HG03045 (cell line): ENCODE data around the gene SIDT2.
A peak's percentile ranks its signal among the peaks of the same experiment; 100 is the strongest.

Experiments
- ATAC-seq: cut with Tn5 transposase; IDR thresholded peaks from one replicate; pipeline ENCODE4 v1.9.1; 2021; ENCODE audit warnings: mild to moderate bottlenecking, moderate library complexity; ENCODE audit not compliant: unreplicated experiment

SIDT2 gene

DNA sequence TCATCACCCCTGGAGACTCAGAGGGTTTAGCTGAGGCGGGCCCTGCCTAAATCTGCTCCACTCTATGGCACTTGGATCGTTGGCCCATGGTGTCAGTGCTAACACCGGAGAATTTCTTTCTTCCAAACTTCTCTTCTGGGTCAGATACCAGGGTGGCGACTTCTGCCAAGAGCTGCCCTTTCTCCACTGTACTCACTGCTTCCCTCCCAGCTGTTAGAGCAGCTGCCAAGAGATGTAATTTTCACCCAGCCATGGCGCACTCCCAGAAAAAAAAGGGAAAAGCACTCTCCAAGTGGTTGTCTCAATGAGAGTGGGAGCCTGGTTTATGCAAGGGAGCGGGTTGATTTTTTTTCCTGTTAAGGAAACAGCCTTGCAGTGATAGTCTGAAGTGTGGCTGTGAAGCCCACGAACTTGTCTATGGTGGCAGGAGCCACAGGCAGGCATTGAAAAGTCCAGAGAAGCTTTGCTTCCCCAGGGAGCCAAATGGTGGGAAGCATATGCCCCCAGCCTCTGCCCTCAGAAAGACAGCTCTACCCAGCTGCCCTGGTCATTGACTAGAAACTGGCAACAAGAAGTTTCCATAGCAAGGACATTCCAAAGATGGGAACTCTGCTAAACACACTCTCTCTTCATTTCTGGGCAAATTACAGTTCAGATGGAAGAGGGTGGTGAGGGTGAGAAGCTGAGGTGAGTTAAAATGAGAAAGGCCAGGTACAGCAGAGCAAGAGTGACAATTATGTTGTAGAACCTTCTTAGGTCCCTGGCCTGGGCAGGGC lies 42.6 kb downstream of the SIDT2 start:
- ATAC-seq, result no peak

DNA sequence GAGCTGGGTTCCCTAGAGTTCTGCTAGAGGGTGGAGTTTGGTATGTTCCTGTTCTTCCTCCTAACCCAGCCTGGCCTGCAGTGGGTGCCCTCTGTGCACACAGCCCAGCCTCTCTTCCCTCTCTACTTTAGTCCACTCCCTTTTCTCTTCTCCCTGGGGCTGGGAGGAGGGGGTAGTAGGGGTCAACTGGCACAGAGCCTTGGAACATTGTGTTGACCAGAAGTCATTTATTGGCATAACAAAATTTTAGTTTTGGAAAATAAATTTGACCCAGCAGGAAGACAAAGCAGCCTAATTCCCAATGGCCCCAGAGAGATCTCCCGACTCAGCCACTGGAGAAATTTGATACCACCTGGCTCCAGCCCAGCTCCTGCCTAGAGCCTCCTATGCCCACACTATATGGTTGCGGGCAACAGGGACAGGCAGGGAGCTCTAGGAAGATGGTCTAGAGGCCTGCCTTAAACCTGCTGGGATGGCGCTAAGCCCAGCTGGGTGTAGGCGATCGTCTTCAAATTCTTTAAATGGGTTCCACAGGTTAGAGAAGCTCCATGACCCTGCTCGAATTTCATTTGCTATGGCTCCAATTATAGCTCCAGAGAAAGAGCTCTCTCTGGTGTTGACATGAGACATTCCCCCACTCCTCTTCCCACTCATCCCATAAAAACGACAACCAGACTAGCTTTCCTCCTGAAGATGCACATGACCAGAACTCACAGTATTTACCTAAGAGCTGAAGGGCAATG lies 43.4 kb downstream of the SIDT2 start:
- ATAC-seq, result no peak

DNA sequence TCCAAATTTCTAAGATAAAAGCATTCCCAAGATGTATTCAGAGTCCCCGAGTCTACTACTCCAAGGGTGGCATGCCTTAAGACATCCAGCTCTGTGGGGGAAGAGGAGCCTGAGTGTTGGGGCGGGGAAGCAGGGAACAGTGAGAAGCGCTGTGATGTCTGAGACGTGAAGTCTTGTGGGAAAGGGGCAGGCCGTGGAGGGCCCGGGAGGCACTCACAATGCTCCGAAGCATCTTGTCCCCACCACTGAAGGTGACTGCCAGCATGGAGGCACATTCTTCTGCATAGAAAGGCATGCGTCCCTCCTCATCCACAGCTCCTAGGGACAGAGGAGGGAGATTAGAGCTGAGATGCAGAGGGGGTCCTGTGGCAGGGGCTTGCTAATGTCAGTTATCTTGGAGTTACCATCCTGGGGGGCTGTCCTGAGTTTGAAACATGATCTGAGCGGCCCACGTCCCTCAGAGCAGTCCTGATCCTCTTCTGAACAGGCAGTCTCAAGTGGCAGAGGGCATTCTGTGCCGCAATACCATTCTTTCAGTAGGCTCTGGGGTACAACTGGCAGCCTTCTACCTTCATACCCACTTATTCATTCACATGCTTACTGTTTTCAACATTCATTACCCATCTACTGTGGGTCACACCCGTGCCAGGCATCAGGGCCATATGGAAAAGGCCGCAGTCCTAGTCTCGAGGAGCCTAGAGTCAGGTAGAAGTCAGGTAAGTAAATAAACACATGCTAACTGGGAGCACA lies 44.6 kb downstream of the SIDT2 start:
- ATAC-seq, result no peak

DNA sequence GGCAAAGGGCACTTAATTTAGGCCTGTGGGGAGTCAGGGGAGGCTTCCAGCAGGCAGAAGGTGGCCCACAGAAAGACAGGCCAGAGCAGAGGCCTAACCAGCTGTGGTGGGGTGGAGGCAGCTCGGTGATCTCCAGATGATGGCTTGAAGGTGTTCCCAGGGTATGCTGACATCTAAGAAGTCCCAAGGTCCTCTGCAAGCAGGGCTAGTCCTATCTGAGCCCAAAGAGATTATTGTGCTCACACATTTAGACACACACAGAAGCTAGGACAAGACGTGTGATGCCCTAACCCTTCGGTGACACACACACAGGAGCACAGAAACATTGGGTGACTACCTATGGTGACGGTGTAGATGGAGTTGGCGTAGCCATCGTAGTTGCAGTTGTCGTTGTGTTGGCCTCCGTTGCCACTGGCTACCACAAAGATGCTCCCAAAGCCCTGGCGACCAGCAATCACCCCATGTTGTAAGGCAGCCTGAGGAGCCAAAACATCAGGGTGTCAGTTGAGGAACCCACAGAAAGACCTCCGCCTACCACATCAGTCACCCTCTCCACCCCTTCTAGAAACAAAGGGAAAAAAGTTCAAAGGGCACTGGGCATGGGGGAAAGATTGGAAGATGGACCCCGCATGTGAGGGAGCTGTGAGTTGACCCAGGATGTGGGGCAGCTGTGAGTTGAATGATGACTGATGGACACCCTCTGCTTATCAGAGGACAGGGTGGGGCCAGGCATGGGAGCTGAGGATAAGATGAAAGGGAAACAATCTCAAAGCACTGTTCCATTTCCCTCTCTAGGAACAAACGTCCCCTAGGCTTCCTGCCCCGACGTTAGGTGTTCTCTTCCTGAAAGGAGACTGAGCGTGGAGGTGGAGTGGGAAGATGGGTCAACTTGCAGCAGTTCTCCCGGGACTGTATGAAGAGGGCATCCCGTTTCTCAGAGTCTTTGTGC lies 45.5 kb downstream of the SIDT2 start:
- ATAC-seq, result no peak

DNA sequence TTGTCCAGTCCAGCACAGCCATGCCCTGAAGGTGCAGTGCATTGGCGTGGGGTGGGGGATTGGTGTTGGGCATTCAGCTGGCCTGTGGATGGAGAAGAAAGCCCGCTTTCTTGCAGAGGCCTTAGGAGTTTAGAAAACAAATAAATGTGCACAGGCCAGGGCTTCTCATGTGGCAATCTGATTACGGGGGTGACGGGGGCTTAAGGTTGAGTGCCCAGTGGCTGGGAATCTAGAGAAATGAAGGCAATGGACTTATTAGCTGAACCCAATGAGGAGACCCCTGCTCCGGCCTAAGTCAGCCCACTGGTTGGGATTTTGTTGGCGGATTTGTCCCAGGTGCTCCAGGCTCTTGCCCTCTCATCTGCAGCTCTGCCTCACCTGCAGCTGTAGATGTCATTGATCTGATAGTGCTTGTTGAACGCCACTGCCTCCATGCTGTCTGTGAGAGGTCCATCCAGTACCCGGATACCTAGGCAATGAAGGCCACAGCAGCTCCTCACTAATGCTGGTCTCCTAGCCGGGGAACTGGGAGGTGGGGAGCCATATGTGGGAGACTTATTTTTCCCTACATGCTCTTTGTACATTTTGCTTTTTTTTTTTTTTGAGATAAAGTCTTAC lies 47.1 kb downstream of the SIDT2 start:
- no peak for ATAC-seq

DNA sequence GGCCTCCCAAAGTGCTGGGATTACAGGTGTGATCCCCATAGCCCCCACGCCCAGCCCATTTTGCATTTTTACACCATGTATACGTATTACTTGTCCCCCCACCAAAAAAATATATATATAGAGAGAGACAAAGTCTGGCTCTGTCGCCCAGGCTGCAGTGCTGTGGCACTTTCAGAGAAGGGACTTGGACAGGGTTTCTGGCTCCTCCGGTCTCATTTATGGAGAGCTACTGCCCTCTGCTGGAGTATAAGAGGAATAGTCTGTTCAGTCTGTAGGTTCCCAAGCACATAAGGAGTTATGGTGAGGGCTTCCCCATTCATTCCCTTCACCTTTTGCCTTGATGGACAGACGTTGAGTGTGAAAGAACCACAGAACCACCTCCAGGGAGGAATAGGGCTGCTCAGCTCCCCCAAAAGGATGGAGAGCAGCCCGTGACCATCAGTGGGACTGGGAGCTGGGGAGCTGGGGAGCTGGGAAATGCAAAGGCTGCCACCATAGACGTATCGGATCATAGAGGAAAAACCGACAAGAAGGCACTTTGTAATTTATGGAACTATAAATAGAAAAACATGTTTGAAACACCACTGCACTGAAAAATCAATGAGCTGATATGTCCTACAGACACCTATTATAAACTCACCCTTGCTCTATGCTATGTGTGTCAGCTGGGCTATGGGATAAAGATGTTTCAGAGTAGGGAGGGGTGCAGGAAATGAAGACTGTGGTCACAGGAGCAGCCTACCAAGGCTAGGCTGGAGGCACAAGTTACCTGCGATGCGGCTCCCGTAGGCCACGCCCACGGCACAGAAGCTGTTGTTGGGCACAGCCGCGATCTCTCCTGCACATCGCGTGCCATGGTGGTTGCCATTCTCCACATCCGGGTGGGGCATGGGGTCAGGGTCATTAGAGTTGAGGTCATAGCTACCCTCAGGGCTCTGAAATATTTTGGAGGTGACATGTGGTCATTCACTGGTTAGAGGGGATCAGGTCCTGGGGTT lies 48.1 kb downstream of the SIDT2 start:
- ATAC-seq, result peak; percentile 57

DNA sequence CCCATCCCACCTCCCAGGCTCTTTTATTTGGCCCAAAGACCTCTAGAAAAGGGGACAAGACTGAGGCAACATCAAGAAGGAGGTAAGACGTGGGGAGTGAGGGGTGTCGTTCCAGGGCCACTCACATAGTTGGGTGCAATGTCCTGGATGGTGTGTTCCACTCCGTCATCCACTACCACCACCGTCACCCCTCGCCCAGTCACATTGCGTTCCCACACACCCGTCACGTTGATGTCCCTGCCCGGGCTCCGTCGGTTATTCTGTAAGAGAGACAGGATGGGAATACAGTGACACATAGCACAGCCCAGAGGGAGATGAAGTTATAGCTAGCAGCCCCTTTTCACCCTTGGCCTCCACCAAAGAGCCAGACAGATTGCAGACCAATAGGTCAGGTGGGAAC lies 49.5 kb downstream of the SIDT2 start:
- ATAC-seq, result no peak

DNA sequence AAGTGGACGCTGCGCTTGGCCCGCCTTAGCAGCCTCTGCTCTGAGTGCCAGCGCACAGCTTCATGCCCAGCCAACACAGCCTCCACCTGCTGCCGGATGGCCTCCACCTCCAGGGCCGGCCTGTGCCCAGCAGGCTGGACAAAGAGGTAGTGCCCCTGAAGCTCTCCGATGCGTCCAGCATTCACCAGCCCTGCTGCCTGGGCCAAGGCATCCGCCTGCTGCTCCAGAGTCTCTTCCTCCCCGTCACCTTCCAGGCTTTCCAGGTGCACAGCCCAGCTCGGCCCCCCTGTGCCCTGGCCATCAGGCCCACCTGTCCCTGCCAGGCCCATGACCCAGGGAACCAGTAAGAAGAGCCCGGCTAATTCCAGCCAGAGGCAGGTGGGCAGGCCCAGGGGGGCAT lies 50.9 kb downstream of the SIDT2 start:
- ATAC-seq, result no peak

DNA sequence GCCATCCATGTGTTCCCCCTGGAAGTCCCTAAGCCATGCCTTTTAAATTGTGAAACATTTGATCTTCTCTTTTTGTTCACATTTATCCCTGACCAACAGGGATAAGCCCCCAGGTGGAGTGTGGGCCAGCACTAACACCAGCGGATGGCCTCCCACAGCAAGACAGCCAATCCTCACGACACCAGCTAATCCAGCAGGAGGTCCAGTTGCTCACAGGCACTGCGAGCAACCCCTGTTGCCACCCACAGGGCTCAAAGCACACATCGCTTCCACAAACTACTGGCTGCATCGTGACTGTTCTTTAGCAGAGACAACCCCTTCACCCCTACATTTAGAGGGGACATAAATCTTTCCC lies 51.4 kb downstream of the SIDT2 start:
- no peak for ATAC-seq

DNA sequence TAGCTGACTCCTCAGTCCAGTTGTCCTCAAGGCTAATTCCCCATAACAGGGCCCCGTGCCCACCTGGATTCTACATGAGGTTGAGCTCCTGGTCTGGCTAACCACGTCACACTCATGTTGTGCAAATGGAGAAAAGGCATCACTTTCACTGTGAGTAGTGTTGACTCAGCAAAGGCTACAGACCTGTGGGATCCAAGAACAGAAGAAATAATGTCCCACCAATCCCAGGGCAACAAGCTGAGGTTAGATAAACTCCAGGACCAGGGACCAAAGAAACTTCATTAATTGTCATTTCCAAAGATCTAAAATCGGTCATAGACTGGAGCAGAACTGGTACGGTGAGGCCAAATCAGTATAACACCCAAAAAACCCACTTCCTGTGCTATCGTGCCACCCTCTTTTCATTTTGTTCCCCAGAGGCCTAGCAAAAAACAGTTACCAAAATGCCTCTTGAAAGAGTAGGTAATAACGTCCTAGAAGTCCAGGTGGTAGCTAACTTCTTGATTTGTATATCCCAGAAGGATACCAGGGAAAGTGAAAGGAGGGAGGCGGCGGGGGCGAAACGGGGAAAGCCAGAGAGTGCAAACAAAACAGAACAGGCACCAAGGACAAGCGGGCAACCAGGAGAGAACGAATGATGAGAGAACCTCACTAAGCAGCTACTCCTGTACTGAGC lies 51.9 kb downstream of the SIDT2 start:
- no peak for ATAC-seq

DNA sequence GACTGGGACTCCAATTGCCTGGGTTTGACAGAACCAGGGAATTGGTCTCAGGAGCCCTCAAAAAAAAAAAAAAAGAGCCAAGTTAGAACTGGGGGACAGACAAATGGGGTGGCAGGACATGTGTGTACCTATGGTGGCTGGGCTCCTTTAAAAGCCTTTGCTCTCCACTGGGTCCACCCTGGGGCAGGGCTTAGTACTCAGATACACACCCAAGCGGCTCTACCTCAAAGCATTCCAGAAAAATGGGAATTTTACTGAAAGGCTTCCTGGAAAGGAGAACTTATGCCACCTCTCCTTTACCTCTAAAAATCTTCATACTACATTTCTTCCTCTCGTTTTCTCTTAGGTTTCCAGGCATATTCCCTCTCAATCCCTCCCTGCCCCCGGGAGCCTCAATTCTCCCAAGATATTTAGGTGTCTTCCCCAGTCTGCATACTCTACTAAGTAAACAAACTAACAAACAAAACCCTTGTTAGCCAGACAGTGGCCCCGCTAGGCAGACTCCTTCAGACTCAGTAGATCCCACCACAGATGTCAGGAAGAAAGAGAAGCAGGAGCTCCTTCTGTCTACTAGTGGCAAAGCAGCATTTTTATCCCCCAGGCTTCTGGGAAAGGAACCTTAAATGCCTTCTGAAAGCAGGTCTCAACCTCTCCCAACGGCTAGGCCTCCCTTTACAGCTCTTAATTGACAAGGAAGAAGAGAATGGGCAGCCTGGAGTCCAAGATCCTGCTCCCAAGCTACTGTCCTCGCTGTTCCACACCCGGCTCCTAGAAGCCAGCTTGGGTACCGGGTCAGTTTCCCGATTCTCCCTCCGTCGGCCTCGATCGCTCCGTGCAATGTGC lies 52.7 kb downstream of the SIDT2 start:
- no peak for ATAC-seq

DNA sequence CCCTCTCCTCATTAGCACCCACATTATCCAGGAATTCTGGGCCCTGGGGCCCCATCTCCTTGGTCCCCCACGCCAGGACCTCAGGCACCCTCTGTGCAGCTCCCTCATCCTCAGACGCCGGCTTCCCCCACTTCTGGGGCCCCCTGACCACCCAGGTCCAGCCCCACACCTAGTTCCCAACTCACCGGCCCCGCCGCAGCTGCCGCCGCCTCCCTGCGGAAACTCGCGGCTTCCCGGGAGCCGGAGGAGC lies 53.2 kb downstream of the SIDT2 start, which contains the start of gene PCSK7:
Gene PCSK7, minus strand, starts transcription at position 232 of the 250 bp plus-strand sequence. CDS start 2,229 bp downstream, outside the sequence.
- ATAC-seq, result no peak

DNA sequence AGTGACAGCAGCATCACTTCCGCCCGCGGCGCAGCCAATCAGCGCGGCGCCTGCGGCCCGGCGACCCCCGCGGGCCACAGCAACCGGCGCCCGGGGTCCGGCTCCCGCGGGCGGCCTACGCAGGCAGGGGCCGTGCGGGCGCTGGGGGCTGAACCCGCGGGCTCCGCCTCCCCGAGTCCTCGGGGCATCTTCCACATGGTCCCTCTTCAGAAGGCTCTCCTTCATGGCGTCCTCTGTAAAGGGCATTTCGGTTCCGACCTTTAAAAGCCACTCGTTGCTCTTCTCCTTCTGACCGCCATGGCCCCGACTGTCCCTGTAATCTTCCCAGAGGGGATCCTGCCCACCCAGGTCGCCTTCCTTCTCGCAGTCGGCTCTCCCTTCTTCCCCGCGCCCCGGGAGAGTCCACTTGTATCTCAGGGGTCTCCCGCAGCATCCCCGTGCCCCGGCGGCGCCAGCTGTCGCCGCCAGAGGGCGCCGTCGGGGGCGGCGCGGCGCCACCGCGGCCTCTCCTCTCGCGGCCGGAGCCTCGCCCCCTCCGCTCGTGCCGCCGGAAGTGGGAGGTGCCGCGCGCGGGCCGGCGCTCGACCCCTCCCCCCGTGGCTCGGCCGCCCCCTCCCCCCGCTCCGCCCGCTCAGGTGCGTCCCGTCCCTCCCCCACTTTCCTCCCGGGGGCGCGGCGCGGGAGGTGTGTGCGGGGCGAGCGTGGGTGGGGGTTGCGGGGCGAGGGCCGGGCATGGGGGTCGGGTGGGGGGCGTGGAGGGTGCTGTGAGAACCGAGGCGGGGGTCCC lies 53.7 kb downstream of the SIDT2 start, which contains the start of gene RNF214:
Gene RNF214, plus strand, starts transcription at position 580 of the 787 bp plus-strand sequence. CDS start 1,602 bp downstream, outside the sequence.
- peak; percentile 85 for ATAC-seq

DNA sequence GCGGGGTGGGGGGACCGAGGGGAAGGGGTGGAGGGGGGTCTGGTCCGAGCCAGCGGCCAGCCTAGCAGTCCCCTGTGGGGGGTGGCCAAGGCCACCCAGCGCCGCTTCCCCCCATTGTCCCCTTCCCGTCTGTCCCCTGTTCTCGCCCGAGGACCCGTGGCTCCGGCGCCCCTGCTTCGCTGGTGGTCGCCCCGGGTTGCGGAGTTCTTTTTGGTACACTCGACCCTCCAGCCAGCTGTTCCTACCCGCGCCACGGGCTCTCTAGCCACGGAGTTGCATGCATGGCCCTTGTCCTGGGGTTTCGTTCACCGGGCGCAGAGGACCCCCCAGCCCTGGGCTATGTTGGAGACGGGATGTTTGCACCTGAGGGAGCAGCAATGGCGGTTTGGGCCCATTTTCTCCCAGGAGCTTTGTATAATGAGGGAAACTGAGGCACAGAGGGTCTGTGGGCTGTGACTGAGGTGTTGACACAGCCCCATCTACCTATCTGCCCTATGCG lies 54.4 kb downstream of the SIDT2 start:
- no peak for ATAC-seq

DNA sequence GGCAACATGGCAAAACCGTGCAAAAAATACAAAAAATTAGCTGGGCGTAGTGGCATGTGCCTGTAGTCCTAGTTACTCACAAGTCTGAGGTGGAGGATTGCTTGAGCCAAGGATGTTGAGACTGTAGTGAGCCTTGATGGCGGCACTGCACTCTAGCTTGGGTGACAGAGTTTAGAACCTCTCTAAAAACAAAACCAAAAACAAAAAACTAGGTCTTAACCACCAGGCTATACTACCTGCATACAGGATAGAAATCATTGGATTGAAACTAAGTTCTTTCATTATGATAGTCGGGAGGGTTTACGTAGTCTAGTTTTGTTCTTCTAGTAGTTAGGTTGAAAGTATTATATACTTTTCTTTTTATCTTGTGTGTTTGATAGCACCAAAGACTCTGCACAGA lies 59.7 kb downstream of the SIDT2 start:
- no peak for ATAC-seq

DNA sequence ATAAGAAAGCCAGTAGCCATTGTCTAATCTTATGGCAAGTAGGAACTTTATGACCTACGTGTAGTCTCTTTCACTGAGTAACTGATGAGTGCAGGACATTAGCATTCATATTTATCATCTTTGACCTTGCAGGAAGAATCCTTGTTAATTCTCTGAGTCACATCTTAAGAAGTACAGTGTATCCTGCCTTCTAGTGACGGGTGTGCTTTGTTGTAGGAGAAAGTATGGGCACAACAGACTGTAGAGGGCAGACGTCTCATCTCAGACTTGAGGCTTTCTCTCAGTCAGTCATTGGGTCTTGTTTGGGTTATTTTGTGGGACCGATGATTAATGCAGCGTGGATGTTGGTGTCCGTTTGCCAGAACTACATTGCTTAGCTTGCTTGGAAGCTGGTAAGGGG lies 60.8 kb downstream of the SIDT2 start:
- ATAC-seq, result no peak
